ENCODE data around the gene CEP57L1. TPM values are rescaled to one million over a fixed set of nuclear protein-coding genes. Genes with fewer than 3 reads are reported as not detected.

Gene CEP57L1
- total RNA-seq, 1 donor from 2014 or later, result 6.2 TPM

- no peaks in the 10 kb centered on the region for H3K4me1 ChIP-seq
- H3K27ac ChIP-seq (replicated peaks), result no peak overlapping the region
- intact Hi-C loops (cut with micrococcal nuclease), result no loop called here
- H3K4me3 ChIP-seq, result no peak overlapping the region
- H3K36me3 ChIP-seq, result no peaks in the 10 kb centered on the region
- no peaks in the 10 kb centered on the region for H3K9me3 ChIP-seq (replicated peaks)
- no peak for DNase-seq
- no peak for TF ChIP-seq CTCF (IDR thresholded peaks at IDR 0.05; ENCODE audit: borderline replicate concordance)
- no peaks in the 10 kb centered on the region for H3K27me3 ChIP-seq (ENCODE audit: low read depth)
Measured at GRCh38 chr6:109174916-109175315, 79.6 kb downstream of the CEP57L1 start.

DNA sequence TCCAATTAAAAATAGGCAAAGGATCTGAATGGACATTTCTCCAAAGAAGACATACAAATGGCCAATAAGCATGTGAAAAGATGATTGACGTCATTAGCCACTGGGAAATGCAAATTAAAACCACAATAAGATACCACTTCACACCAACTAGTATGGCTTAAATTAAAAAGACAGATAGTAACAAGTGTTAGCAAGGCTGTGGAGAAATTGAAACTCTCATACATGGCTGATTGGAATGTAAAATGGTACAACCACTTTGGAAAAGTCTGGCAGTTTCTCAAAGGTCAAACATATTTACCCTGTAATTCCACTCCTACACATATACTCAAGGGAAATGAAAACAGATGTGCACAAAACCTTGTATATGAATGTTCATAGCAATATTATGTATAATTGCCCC lies 83.6 kb downstream of the CEP57L1 start:
- peaks cover 7% of the 10 kb centered on the region for H3K27me3 ChIP-seq (ENCODE audit: low read depth)
- H3K4me1 ChIP-seq, result peaks cover 11% of the 10 kb centered on the region
- H3K9me3 ChIP-seq (replicated peaks), result no peaks in the 10 kb centered on the region
- no peaks in the 10 kb centered on the region for H3K36me3 ChIP-seq
- TF ChIP-seq CTCF (IDR thresholded peaks at IDR 0.05; ENCODE audit: borderline replicate concordance), result no peak
- no peak overlapping the region for H3K27ac ChIP-seq (replicated peaks)
- intact Hi-C loops (cut with micrococcal nuclease), result no loop called here
- DNase-seq, result no peak
- no peak overlapping the region for H3K4me3 ChIP-seq

- TF ChIP-seq CTCF (IDR thresholded peaks at IDR 0.05; ENCODE audit: borderline replicate concordance), result no peak
- Histone ChIP-seq H3K27ac (replicated peaks) (no peak overlapping the region), H3K27me3 (ENCODE audit: low read depth) (peaks cover 7% of the 10 kb centered on the region), H3K4me1 (peaks cover 11% of the 10 kb centered on the region), H3K36me3 (no peaks in the 10 kb centered on the region), H3K4me3 (no peak overlapping the region), H3K9me3 (replicated peaks) (no peaks in the 10 kb centered on the region)
- intact Hi-C loops (cut with micrococcal nuclease), result no loop called here
- DNase-seq, result no peak
Measured at GRCh38 chr6:109179507-109179906, 84.2 kb downstream of the CEP57L1 start.

- H3K9me3 ChIP-seq (replicated peaks), result no peaks in the 10 kb centered on the region
- no peak for TF ChIP-seq CTCF (IDR thresholded peaks at IDR 0.05; ENCODE audit: borderline replicate concordance)
- H3K27ac ChIP-seq (replicated peaks), result no peak overlapping the region
- H3K36me3 ChIP-seq, result no peaks in the 10 kb centered on the region
- peaks cover 20% of the 10 kb centered on the region for H3K27me3 ChIP-seq (ENCODE audit: low read depth)
- DNase-seq, result no peak
- H3K4me1 ChIP-seq, result peaks cover 11% of the 10 kb centered on the region
- H3K4me3 ChIP-seq, result no peak overlapping the region
- intact Hi-C loops (cut with micrococcal nuclease), result no loop called here
Measured at GRCh38 chr6:109182578-109182977, 87.3 kb downstream of the CEP57L1 start.

- H3K27ac ChIP-seq (replicated peaks), result no peak overlapping the region
- H3K4me3 ChIP-seq, result no peak overlapping the region
- no peaks in the 10 kb centered on the region for H3K9me3 ChIP-seq (replicated peaks)
- no peak for TF ChIP-seq CTCF (IDR thresholded peaks at IDR 0.05; ENCODE audit: borderline replicate concordance)
- peaks cover 20% of the 10 kb centered on the region for H3K27me3 ChIP-seq (ENCODE audit: low read depth)
- H3K4me1 ChIP-seq, result peaks cover 11% of the 10 kb centered on the region
- DNase-seq, result no peak
- intact Hi-C loops (cut with micrococcal nuclease), result no loop called here
- no peaks in the 10 kb centered on the region for H3K36me3 ChIP-seq
Measured at GRCh38 chr6:109183109-109183650, 87.9 kb downstream of the CEP57L1 start.

Measured in left ventricle myocardium inferior (tissue), 1 donor.